ENCODE results near the gene ERBB2.

- TF ChIP-seq POLR2AphosphoS5 (IDR thresholded peaks at IDR 0.05; ENCODE audit: insufficient read depth in 1 of 2, low read depth in 1 of 2) = no peak
- no peak for TF ChIP-seq CTCF (IDR thresholded peaks at IDR 0.05)
- TF ChIP-seq POLR2A (IDR thresholded peaks at IDR 0.05) = no peak
Measured at GRCh38 chr17:39736319-39737165, 36.7 kb downstream of the ERBB2 start.

All from vagina (tissue), 2 donors.